SK-N-MC (cell line): Measurements from ENCODE around the gene NOS1.

Experiments
- EZH2 ChIP-seq: fragments of 200-600 bp; sonication (generic); IDR thresholded peaks from one replicate; pipeline ENCODE4 v1.6.1; 2017; ENCODE audit warnings: antibody characterized with exemption
- FOXP2 ChIP-seq: optimal IDR thresholded peaks from 2 replicates; pipeline ENCODE3; 2011; ENCODE audit warnings: mild to moderate bottlenecking, moderate library complexity; ENCODE audit not compliant: insufficient read depth; ENCODE audit errors: extremely low read length, control extremely low read depth
- POLR2AphosphoS5 ChIP-seq: IDR thresholded peaks from 2 replicates; pipeline ENCODE4 v1.6.1; 2012; ENCODE audit warnings: mild to moderate bottlenecking, low read depth, low read length, borderline replicate concordance

DNA sequence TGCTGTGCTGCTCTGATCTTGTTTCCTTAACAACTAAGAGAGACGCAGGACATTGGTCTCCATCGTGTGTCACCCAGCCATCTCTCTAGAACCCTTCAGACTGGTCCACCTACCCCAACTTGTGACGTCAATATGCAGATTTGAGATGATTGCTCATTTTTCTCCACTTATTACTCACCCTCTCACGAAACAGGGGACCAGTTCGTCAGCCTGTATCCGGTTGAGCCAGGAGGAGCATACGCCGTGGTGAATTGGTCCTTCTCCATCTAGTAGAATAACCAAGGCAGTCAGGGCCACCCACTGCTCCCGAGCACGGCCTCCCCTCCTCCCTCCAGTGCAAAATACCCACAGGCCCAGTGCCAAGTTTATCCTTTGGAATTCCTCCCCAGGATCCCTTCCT is 134.9 kb downstream of the NOS1 start:
- TF ChIP-seq POLR2AphosphoS5 = no peak
- TF ChIP-seq EZH2 = no peak
- no peak for TF ChIP-seq FOXP2
